NCI-H69 (cell line): Measurements from ENCODE around the gene UBE2E2.

ENCODE experiments used
- DNase-seq: peaks from one replicate; lab custom pipeline; 2025; lab: John Stamatoyannopoulos, UW

UBE2E2 gene

GRCh38 chr3:23546181-23546580 is 343.1 kb downstream of the UBE2E2 start:
- no peak for DNase-seq

- no peak for DNase-seq
These were observed 345.0 kb downstream of the UBE2E2 start for GRCh38 chr3:23547905-23548650.

GRCh38 chr3:23548706-23549105 is 345.6 kb downstream of the UBE2E2 start:
- DNase-seq, result no peak

GRCh38 chr3:23549148-23549910 is 346.2 kb downstream of the UBE2E2 start:
- no peak for DNase-seq

GRCh38 chr3:23550402-23550801 is 347.3 kb downstream of the UBE2E2 start:
- no peak for DNase-seq

- DNase-seq, result no peak
These were observed 349.4 kb downstream of the UBE2E2 start for GRCh38 chr3:23552506-23552905.

- DNase-seq, result no peak
These were observed 350.2 kb downstream of the UBE2E2 start for GRCh38 chr3:23553353-23553752.

GRCh38 chr3:23565041-23565775 is 362.1 kb downstream of the UBE2E2 start:
- no peak for DNase-seq

- no peak for DNase-seq
These were observed 363.4 kb downstream of the UBE2E2 start for GRCh38 chr3:23566499-23566898.

GRCh38 chr3:23567917-23568316 is 364.8 kb downstream of the UBE2E2 start:
- DNase-seq, result no peak

- DNase-seq, result no peak
These were observed 370.7 kb downstream of the UBE2E2 start for GRCh38 chr3:23573827-23574226.

- no peak for DNase-seq
These were observed 371.7 kb downstream of the UBE2E2 start for GRCh38 chr3:23574822-23575315.

GRCh38 chr3:23575697-23576096 is 372.6 kb downstream of the UBE2E2 start:
- no peak for DNase-seq

- peak; percentile 5 for DNase-seq
These were observed 373.3 kb downstream of the UBE2E2 start for GRCh38 chr3:23576379-23576959.

GRCh38 chr3:23580096-23580713 is 377.1 kb downstream of the UBE2E2 start:
- DNase-seq, result no peak

GRCh38 chr3:23583980-23584740 is 381.0 kb downstream of the UBE2E2 start:
- no peak for DNase-seq

- DNase-seq, result no peak
These were observed 384.4 kb downstream of the UBE2E2 start for GRCh38 chr3:23587513-23587912.

- no peak for DNase-seq
These were observed 385.4 kb downstream of the UBE2E2 start for GRCh38 chr3:23588547-23588946.

- no peak for DNase-seq
These were observed 386.5 kb downstream of the UBE2E2 start for GRCh38 chr3:23589602-23590001.

- peak; percentile 10 for DNase-seq
These were observed 387.5 kb downstream of the UBE2E2 start for GRCh38 chr3:23590424-23591273.
